C4-2B (cell line): ENCODE measurements around the gene AGTRAP.

Experiments used
- ZFX ChIP-seq: fragments of 450-650 bp; IDR thresholded peaks from 2 replicates; pipeline ENCODE4 v1.6.1; 2017
- TF ChIP-seq, protein P1 (sequence below): fragments of 450-650 bp; conservative IDR thresholded peaks from 2 replicates; pipeline ENCODE4 v1.5.1; 2017; ENCODE audit warnings: mild to moderate bottlenecking

GRCh38 chr1:11749996-11750395, 14.1 kb downstream of the AGTRAP start:
- TF ChIP-seq, protein P1, sequence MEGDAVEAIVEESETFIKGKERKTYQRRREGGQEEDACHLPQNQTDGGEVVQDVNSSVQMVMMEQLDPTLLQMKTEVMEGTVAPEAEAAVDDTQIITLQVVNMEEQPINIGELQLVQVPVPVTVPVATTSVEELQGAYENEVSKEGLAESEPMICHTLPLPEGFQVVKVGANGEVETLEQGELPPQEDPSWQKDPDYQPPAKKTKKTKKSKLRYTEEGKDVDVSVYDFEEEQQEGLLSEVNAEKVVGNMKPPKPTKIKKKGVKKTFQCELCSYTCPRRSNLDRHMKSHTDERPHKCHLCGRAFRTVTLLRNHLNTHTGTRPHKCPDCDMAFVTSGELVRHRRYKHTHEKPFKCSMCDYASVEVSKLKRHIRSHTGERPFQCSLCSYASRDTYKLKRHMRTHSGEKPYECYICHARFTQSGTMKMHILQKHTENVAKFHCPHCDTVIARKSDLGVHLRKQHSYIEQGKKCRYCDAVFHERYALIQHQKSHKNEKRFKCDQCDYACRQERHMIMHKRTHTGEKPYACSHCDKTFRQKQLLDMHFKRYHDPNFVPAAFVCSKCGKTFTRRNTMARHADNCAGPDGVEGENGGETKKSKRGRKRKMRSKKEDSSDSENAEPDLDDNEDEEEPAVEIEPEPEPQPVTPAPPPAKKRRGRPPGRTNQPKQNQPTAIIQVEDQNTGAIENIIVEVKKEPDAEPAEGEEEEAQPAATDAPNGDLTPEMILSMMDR = no peak
- no peak for TF ChIP-seq ZFX
